ENCODE data around the gene CEP164.

The CEP164 gene

DNA sequence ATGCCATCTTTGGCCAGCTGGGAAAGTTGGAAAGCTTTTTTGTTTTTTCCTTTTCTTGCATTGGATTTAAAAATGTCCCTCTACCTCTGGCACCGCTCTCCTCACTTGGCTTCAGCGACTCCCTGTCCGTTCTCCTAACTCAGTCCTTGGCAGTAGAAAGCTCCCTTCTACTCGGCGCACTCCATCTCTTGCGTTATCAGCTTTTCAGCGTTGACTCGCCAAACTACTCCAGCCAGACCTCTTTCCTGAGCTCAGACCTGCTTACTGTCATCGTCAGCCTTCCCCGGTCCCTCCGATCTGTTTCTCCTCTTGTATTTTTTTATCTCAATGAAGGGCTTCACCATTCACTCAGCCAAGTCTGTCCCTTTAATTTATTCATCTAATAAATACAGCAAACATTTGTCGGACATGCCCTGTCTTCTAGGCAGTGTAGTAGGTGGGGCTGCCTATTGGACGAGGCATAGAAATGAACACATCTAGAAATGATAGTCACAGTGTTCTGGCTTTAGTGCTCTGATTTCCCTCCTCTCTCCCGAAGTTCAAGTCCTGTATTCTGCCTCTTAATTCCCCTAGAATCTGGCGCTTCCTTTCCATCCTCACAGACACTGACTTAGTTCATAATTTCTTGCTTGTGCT lies 839 bp downstream of the CEP164 start:
- H3K36me3 ChIP-seq (replicated peaks; ENCODE audit: low read depth, low read length) = no peaks in the 10 kb centered on the region
- peaks cover 9% of the 10 kb centered on the region; the same call in 1 of the 2 replicates for H3K79me2 ChIP-seq (ENCODE audit: low read length)
- H3K27me3 ChIP-seq (ENCODE audit: low read depth, low read length) = peaks cover 1% of the 10 kb centered on the region; the same call in 1 of the 2 replicates
- no peaks in the 10 kb centered on the region for H3K9me3 ChIP-seq (ENCODE audit: insufficient read depth, low read length)
- TF ChIP-seq, protein P1, sequence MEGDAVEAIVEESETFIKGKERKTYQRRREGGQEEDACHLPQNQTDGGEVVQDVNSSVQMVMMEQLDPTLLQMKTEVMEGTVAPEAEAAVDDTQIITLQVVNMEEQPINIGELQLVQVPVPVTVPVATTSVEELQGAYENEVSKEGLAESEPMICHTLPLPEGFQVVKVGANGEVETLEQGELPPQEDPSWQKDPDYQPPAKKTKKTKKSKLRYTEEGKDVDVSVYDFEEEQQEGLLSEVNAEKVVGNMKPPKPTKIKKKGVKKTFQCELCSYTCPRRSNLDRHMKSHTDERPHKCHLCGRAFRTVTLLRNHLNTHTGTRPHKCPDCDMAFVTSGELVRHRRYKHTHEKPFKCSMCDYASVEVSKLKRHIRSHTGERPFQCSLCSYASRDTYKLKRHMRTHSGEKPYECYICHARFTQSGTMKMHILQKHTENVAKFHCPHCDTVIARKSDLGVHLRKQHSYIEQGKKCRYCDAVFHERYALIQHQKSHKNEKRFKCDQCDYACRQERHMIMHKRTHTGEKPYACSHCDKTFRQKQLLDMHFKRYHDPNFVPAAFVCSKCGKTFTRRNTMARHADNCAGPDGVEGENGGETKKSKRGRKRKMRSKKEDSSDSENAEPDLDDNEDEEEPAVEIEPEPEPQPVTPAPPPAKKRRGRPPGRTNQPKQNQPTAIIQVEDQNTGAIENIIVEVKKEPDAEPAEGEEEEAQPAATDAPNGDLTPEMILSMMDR (IDR thresholded peaks at IDR 0.05; ENCODE audit: low read depth, low read length) = no peak
- TF ChIP-seq EZH2phosphoT487 (IDR thresholded peaks at IDR 0.05; ENCODE audit: low read depth) = no peak
- H3K4me1 ChIP-seq (ENCODE audit: low read length) = peaks cover 11% of the 10 kb centered on the region
- H3K4me2 ChIP-seq (ENCODE audit: low read length) = peak overlapping the region; percentile 90
- peak overlapping the region; percentile 40; the same call in 1 of the 2 replicates for H2AFZ ChIP-seq (ENCODE audit: low read depth, low read length)
- peak overlapping the region; percentile 78 for H3K27ac ChIP-seq (ENCODE audit: low read length)
- H4K20me1 ChIP-seq (ENCODE audit: insufficient read depth, low read length) = no peaks in the 10 kb centered on the region
- H3K4me3 ChIP-seq (ENCODE audit: low read length) = peak overlapping the region; percentile 80
- peak overlapping the region; percentile 77 for H3K9ac ChIP-seq (ENCODE audit: low read length)

DNA sequence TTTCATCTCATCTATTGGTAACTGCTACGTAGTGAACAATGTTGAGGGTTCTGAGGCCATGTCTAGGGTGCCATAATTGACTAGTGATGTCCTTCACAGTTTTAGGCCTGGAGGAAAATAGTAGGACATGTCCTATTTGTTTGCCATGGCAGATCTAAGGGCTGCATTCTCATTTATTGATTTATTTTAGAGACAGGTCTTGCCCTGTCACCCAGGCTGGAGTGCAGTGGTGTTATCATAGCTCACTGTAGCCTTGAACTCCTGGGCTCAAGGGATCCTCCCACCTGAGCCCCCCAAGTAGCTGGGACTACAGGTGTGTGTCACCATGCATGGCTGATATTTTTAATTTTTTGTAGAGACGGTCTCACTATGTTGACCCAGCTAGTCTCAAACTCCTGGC lies 5.2 kb downstream of the CEP164 start:
- H3K27me3 ChIP-seq (ENCODE audit: low read depth, low read length) = no peaks in the 10 kb centered on the region

DNA sequence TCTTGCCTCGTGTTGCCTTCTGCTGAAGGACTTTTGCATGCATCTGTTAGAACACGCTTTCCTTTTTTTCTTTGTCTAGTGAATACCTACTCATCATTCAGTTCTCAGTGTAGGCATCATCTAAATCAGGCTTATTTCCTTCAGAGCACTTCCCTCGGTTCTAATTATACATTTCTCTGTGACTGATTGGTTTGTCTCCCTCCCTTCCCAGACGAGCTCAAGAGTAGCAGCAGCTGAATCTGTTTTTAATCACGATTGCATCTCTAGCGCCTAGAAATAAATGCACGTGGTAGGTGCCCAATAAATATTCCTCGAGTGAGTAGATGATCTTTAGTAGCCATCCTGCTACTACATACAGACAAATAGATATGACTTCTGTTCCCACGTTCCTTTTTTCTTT lies 6.3 kb downstream of the CEP164 start:
- Histone ChIP-seq H3K27ac (ENCODE audit: low read length) (no peak overlapping the region), H3K4me3 (ENCODE audit: low read length) (no peak overlapping the region), H3K9me3 (ENCODE audit: insufficient read depth, low read length) (no peaks in the 10 kb centered on the region), H2AFZ (ENCODE audit: low read depth, low read length) (no peak overlapping the region), H3K4me2 (ENCODE audit: low read length) (no peak overlapping the region), H4K20me1 (ENCODE audit: insufficient read depth, low read length) (no peaks in the 10 kb centered on the region), H3K79me2 (ENCODE audit: low read length) (peaks cover 5% of the 10 kb centered on the region; the same call in 1 of the 2 replicates), H3K27me3 (ENCODE audit: low read depth, low read length) (no peaks in the 10 kb centered on the region), H3K36me3 (replicated peaks; ENCODE audit: low read depth, low read length) (peaks cover 5% of the 10 kb centered on the region), H3K9ac (ENCODE audit: low read length) (no peak overlapping the region), H3K4me1 (ENCODE audit: low read length) (peaks cover 6% of the 10 kb centered on the region)
- TF ChIP-seq, protein P1 (IDR thresholded peaks at IDR 0.05; ENCODE audit: low read depth, low read length) = no peak
- TF ChIP-seq EZH2phosphoT487 (IDR thresholded peaks at IDR 0.05; ENCODE audit: low read depth) = no peak

More for the DNA sequence above, 5.2 kb downstream of the CEP164 start:
- Histone ChIP-seq H3K79me2 (ENCODE audit: low read length) (peaks cover 9% of the 10 kb centered on the region; the same call in 1 of the 2 replicates), H2AFZ (ENCODE audit: low read depth, low read length) (no peak overlapping the region), H3K4me2 (ENCODE audit: low read length) (no peak overlapping the region), H3K27ac (ENCODE audit: low read length) (no peak overlapping the region), H3K36me3 (replicated peaks; ENCODE audit: low read depth, low read length) (no peaks in the 10 kb centered on the region), H3K4me1 (ENCODE audit: low read length) (peaks cover 8% of the 10 kb centered on the region), H3K9ac (ENCODE audit: low read length) (no peak overlapping the region), H4K20me1 (ENCODE audit: insufficient read depth, low read length) (no peaks in the 10 kb centered on the region), H3K9me3 (ENCODE audit: insufficient read depth, low read length) (no peaks in the 10 kb centered on the region), H3K4me3 (ENCODE audit: low read length) (no peak overlapping the region)
- TF ChIP-seq EZH2phosphoT487 (IDR thresholded peaks at IDR 0.05; ENCODE audit: low read depth) = no peak
- TF ChIP-seq, protein P1 (IDR thresholded peaks at IDR 0.05; ENCODE audit: low read depth, low read length) = no peak

DNA sequence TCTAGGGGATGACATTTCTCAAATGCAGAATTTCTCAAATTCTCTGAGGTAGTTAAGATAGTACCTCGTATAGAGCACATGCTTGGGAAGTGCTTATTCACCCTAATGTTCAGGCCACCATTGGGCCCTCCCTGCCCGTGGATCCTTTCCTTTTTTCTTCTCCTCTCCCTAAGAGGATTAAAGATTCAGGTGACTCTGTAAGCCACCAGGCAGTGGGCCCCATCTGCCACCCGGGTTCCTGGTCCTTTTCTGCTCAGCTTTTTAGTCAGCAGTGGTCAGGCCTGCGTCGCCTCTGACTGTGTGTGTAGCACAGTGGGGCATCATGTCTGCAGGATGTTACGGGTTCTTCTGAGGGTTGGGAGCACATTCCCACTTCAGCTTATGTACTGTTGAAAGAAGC lies 7.2 kb downstream of the CEP164 start:
- H3K4me1 ChIP-seq (ENCODE audit: low read length) = no peaks in the 10 kb centered on the region
- no peaks in the 10 kb centered on the region for H3K27me3 ChIP-seq (ENCODE audit: low read depth, low read length)
- peaks cover 5% of the 10 kb centered on the region for H3K36me3 ChIP-seq (replicated peaks; ENCODE audit: low read depth, low read length)
- H2AFZ ChIP-seq (ENCODE audit: low read depth, low read length) = no peak overlapping the region
- no peaks in the 10 kb centered on the region for H4K20me1 ChIP-seq (ENCODE audit: insufficient read depth, low read length)
- no peak overlapping the region for H3K4me2 ChIP-seq (ENCODE audit: low read length)
- H3K9ac ChIP-seq (ENCODE audit: low read length) = no peak overlapping the region
- no peak overlapping the region for H3K27ac ChIP-seq (ENCODE audit: low read length)
- no peaks in the 10 kb centered on the region for H3K9me3 ChIP-seq (ENCODE audit: insufficient read depth, low read length)
- no peaks in the 10 kb centered on the region; the same call in 1 of the 2 replicates for H3K79me2 ChIP-seq (ENCODE audit: low read length)
- TF ChIP-seq EZH2phosphoT487 (IDR thresholded peaks at IDR 0.05; ENCODE audit: low read depth) = no peak
- TF ChIP-seq, protein P1 (IDR thresholded peaks at IDR 0.05; ENCODE audit: low read depth, low read length) = no peak
- H3K4me3 ChIP-seq (ENCODE audit: low read length) = no peak overlapping the region

Measured in OCI-LY3 (cell line).